ENCODE results near the gene BPIFA2. TPM values are rescaled to one million over a fixed set of nuclear protein-coding genes. Genes with fewer than 3 reads are reported as not detected.

Gene BPIFA2
- total RNA-seq, 1 donor from 2014 or later = not detected

GRCh38 chr20:33192912-33193501 lies 25.0 kb downstream of the BPIFA2 start:
- DNase-seq (ENCODE audit: low read depth, low spot score) = no peak
- no peak for TF ChIP-seq CTCF (conservative IDR thresholded peaks at IDR 0.05)
- Mint-ChIP-seq H3K36me3 (ENCODE audit: low read depth) (no peaks in the 10 kb centered on the region), H3K4me3 (no peak overlapping the region), H3K4me1 (no peaks in the 10 kb centered on the region), H3K27ac (ENCODE audit: unreplicated experiment) (no peak overlapping the region), H3K27me3 (ENCODE audit: low read depth) (peaks cover 84% of the 10 kb centered on the region), H3K9me3 (no peaks in the 10 kb centered on the region)

DNA sequence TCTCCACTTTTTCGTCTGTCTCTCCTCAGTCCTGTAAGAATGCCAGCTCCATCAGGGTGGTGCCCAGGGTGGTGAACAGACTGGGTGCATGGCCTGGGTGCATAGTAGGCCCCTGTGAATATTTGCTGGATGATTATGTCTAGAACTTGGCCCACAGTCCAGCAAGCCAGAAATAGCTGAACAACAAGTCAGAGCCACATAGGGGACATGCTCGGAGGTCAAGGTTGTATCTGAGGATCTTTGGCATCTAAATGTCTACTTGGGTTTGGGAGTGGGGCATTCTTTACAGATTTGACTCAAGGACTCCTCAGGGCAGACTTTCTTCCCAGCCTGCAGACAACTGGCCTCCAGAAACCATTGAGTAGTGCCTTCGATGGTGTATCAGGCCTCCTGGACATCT lies 31.1 kb downstream of the BPIFA2 start:
- no peak for DNase-seq (ENCODE audit: low read depth, low spot score)
- Mint-ChIP-seq H3K4me1 (no peaks in the 10 kb centered on the region), H3K36me3 (ENCODE audit: low read depth) (no peaks in the 10 kb centered on the region), H3K9me3 (no peaks in the 10 kb centered on the region), H3K27ac (ENCODE audit: unreplicated experiment) (no peak overlapping the region), H3K27me3 (ENCODE audit: low read depth) (peaks cover 90% of the 10 kb centered on the region), H3K4me3 (no peak overlapping the region)
- TF ChIP-seq CTCF (conservative IDR thresholded peaks at IDR 0.05) = no peak

DNA sequence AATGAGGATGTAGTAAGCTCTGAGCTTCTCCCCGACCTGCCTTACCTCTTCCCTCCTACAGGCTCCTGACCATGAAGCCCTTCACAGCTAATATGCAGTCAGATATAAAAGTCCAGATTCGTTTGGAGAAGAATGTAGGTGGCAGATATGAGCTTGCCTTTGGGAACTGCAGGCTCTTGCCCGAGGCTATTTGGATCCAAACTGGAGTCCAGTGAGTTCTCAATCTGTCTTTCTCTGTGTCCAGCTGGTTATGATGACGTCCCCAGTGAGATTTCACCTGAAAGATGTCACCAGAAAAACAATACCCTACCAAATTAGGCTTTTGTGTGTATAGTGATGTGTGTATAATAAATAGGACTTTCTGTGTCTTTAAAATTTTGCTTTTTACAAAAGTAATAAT lies 34.5 kb downstream of the BPIFA2 start:
- no peaks in the 10 kb centered on the region for H3K36me3 Mint-ChIP-seq (ENCODE audit: low read depth)
- no peak overlapping the region for H3K4me3 Mint-ChIP-seq
- H3K27me3 Mint-ChIP-seq (ENCODE audit: low read depth) = peaks cover 89% of the 10 kb centered on the region
- no peak for TF ChIP-seq CTCF (conservative IDR thresholded peaks at IDR 0.05)
- H3K9me3 Mint-ChIP-seq = no peaks in the 10 kb centered on the region
- DNase-seq (ENCODE audit: low read depth, low spot score) = no peak
- no peak overlapping the region for H3K27ac Mint-ChIP-seq (ENCODE audit: unreplicated experiment)
- H3K4me1 Mint-ChIP-seq = no peaks in the 10 kb centered on the region

- no peak for TF ChIP-seq CTCF (conservative IDR thresholded peaks at IDR 0.05)
- DNase-seq (ENCODE audit: low read depth, low spot score) = no peak
- Mint-ChIP-seq H3K4me3 (no peak overlapping the region), H3K27me3 (ENCODE audit: low read depth) (peaks cover 91% of the 10 kb centered on the region), H3K9me3 (no peaks in the 10 kb centered on the region), H3K27ac (ENCODE audit: unreplicated experiment) (no peak overlapping the region), H3K4me1 (no peaks in the 10 kb centered on the region), H3K36me3 (ENCODE audit: low read depth) (no peaks in the 10 kb centered on the region)
Measured at GRCh38 chr20:33203444-33203843, 35.5 kb downstream of the BPIFA2 start.

DNA sequence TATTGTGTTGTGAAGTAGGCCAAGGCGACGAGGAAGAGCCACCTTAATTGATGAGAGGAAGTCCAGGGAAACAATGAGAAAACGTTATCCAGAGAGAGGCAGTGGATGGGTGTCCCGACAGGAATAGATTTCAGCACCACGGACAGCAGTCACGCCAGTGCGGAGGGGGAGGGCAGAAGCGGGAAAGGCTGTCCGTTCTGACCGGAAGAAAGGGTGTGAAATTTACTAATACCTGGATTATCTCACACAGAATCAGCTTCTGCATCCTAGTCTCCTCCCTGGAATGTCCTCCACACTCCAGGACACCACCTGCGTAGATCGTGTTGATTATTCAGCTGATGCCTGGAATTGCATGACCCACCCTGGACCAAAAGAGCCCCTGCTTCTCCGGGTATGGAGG lies 41.8 kb downstream of the BPIFA2 start:
- Mint-ChIP-seq H3K9me3 (no peaks in the 10 kb centered on the region), H3K36me3 (ENCODE audit: low read depth) (no peaks in the 10 kb centered on the region), H3K27ac (ENCODE audit: unreplicated experiment) (no peak overlapping the region), H3K27me3 (ENCODE audit: low read depth) (peaks cover 88% of the 10 kb centered on the region), H3K4me3 (no peak overlapping the region), H3K4me1 (peaks cover 4% of the 10 kb centered on the region)
- DNase-seq (ENCODE audit: low read depth, low spot score) = peak; percentile 97
- no peak for TF ChIP-seq CTCF (conservative IDR thresholded peaks at IDR 0.05)
